ENCODE results near the gene ATAT1.

Gene ATAT1

GRCh38 chr6:30601815-30602641, 24.6 kb upstream of the ATAT1 start:
- Mint-ChIP-seq H3K27me3 (ENCODE audit: low read depth) (no peaks in the 10 kb centered on the region), H3K36me3 (ENCODE audit: low read depth) (peaks cover 66% of the 10 kb centered on the region), H3K4me3 (no peak overlapping the region), H3K4me1 (ENCODE audit: low read depth) (peaks cover 5% of the 10 kb centered on the region), H3K27ac (peak overlapping the region; percentile 29), H3K9me3 (no peaks in the 10 kb centered on the region)
- no peak for DNase-seq (ENCODE audit: low spot score)

GRCh38 chr6:30603961-30604360, 22.7 kb upstream of the ATAT1 start:
- H3K27ac Mint-ChIP-seq = no peak overlapping the region
- H3K4me3 Mint-ChIP-seq = no peak overlapping the region
- peaks cover 14% of the 10 kb centered on the region for H3K4me1 Mint-ChIP-seq (ENCODE audit: low read depth)
- peaks cover 77% of the 10 kb centered on the region for H3K36me3 Mint-ChIP-seq (ENCODE audit: low read depth)
- DNase-seq (ENCODE audit: low spot score) = no peak
- no peaks in the 10 kb centered on the region for H3K9me3 Mint-ChIP-seq
- no peaks in the 10 kb centered on the region for H3K27me3 Mint-ChIP-seq (ENCODE audit: low read depth)

GRCh38 chr6:30610065-30610464, 16.6 kb upstream of the ATAT1 start:
- peaks cover 49% of the 10 kb centered on the region for H3K4me1 Mint-ChIP-seq (ENCODE audit: low read depth)
- peaks cover 80% of the 10 kb centered on the region for H3K36me3 Mint-ChIP-seq (ENCODE audit: low read depth)
- no peak overlapping the region for H3K4me3 Mint-ChIP-seq
- peak overlapping the region; percentile 45 for H3K27ac Mint-ChIP-seq
- no peaks in the 10 kb centered on the region for H3K27me3 Mint-ChIP-seq (ENCODE audit: low read depth)
- DNase-seq (ENCODE audit: low spot score) = no peak
- no peaks in the 10 kb centered on the region for H3K9me3 Mint-ChIP-seq

GRCh38 chr6:30611150-30611855, 15.4 kb upstream of the ATAT1 start:
- Mint-ChIP-seq H3K4me3 (no peak overlapping the region), H3K9me3 (no peaks in the 10 kb centered on the region), H3K36me3 (ENCODE audit: low read depth) (peaks cover 82% of the 10 kb centered on the region), H3K27me3 (ENCODE audit: low read depth) (no peaks in the 10 kb centered on the region), H3K4me1 (ENCODE audit: low read depth) (peaks cover 49% of the 10 kb centered on the region), H3K27ac (peak overlapping the region; percentile 46)
- DNase-seq (ENCODE audit: low spot score) = no peak

- H3K4me1 Mint-ChIP-seq (ENCODE audit: low read depth) = peaks cover 46% of the 10 kb centered on the region
- peaks cover 82% of the 10 kb centered on the region for H3K36me3 Mint-ChIP-seq (ENCODE audit: low read depth)
- DNase-seq (ENCODE audit: low spot score) = no peak
- peak overlapping the region; percentile 46 for H3K27ac Mint-ChIP-seq
- no peaks in the 10 kb centered on the region for H3K27me3 Mint-ChIP-seq (ENCODE audit: low read depth)
- no peaks in the 10 kb centered on the region for H3K9me3 Mint-ChIP-seq
- no peak overlapping the region for H3K4me3 Mint-ChIP-seq
Measured at GRCh38 chr6:30611856-30612194, 14.8 kb upstream of the ATAT1 start.

GRCh38 chr6:30612213-30612612, 14.5 kb upstream of the ATAT1 start:
- Mint-ChIP-seq H3K27me3 (ENCODE audit: low read depth) (peaks cover 2% of the 10 kb centered on the region), H3K36me3 (ENCODE audit: low read depth) (peaks cover 83% of the 10 kb centered on the region), H3K27ac (no peak overlapping the region), H3K4me1 (ENCODE audit: low read depth) (peaks cover 46% of the 10 kb centered on the region), H3K9me3 (no peaks in the 10 kb centered on the region), H3K4me3 (peak overlapping the region; percentile 2)
- DNase-seq (ENCODE audit: low spot score) = no peak

- no peak for DNase-seq (ENCODE audit: low spot score)
- Mint-ChIP-seq H3K9me3 (no peaks in the 10 kb centered on the region), H3K27ac (peak overlapping the region; percentile 97), H3K27me3 (ENCODE audit: low read depth) (peaks cover 5% of the 10 kb centered on the region), H3K36me3 (ENCODE audit: low read depth) (peaks cover 78% of the 10 kb centered on the region), H3K4me3 (peak overlapping the region; percentile 27), H3K4me1 (ENCODE audit: low read depth) (peaks cover 42% of the 10 kb centered on the region)
Measured at GRCh38 chr6:30612687-30613248, 13.9 kb upstream of the ATAT1 start.

- peak overlapping the region; percentile 91 for H3K4me3 Mint-ChIP-seq
Measured at GRCh38 chr6:30613251-30614043, 13.2 kb upstream of the ATAT1 start.

GRCh38 chr6:30614044-30614842, 12.4 kb upstream of the ATAT1 start:
- Mint-ChIP-seq H3K4me3 (peak overlapping the region; percentile 91), H3K9me3 (no peaks in the 10 kb centered on the region), H3K36me3 (ENCODE audit: low read depth) (peaks cover 66% of the 10 kb centered on the region), H3K27me3 (ENCODE audit: low read depth) (peaks cover 5% of the 10 kb centered on the region), H3K4me1 (ENCODE audit: low read depth) (peaks cover 41% of the 10 kb centered on the region), H3K27ac (peak overlapping the region; percentile 97)
- no peak for DNase-seq (ENCODE audit: low spot score)

More at GRCh38 chr6:30613251-30614043, 13.2 kb upstream of the ATAT1 start:
- Mint-ChIP-seq H3K36me3 (ENCODE audit: low read depth) (peaks cover 71% of the 10 kb centered on the region), H3K27me3 (ENCODE audit: low read depth) (peaks cover 5% of the 10 kb centered on the region), H3K9me3 (no peaks in the 10 kb centered on the region), H3K27ac (peak overlapping the region; percentile 97), H3K4me1 (ENCODE audit: low read depth) (peaks cover 42% of the 10 kb centered on the region)
- DNase-seq (ENCODE audit: low spot score) = no peak

- DNase-seq (ENCODE audit: low spot score) = peak; percentile 84
- Mint-ChIP-seq H3K36me3 (ENCODE audit: low read depth) (peaks cover 65% of the 10 kb centered on the region), H3K9me3 (no peaks in the 10 kb centered on the region), H3K27ac (peak overlapping the region; percentile 97), H3K4me1 (ENCODE audit: low read depth) (peaks cover 47% of the 10 kb centered on the region), H3K27me3 (ENCODE audit: low read depth) (peaks cover 5% of the 10 kb centered on the region), H3K4me3 (peak overlapping the region; percentile 91)
Measured at GRCh38 chr6:30614843-30615218, 11.8 kb upstream of the ATAT1 start.

GRCh38 chr6:30615219-30615957, 11.3 kb upstream of the ATAT1 start:
- Mint-ChIP-seq H3K27ac (peak overlapping the region; percentile 97), H3K36me3 (ENCODE audit: low read depth) (peaks cover 63% of the 10 kb centered on the region), H3K27me3 (ENCODE audit: low read depth) (peaks cover 5% of the 10 kb centered on the region), H3K4me1 (ENCODE audit: low read depth) (peaks cover 42% of the 10 kb centered on the region), H3K9me3 (no peaks in the 10 kb centered on the region), H3K4me3 (peak overlapping the region; percentile 91)
- no peak for DNase-seq (ENCODE audit: low spot score)

GRCh38 chr6:30615958-30616810, 10.5 kb upstream of the ATAT1 start:
- Mint-ChIP-seq H3K4me3 (peak overlapping the region; percentile 91), H3K27me3 (ENCODE audit: low read depth) (peaks cover 5% of the 10 kb centered on the region), H3K27ac (peak overlapping the region; percentile 97), H3K4me1 (ENCODE audit: low read depth) (peaks cover 39% of the 10 kb centered on the region), H3K36me3 (ENCODE audit: low read depth) (peaks cover 62% of the 10 kb centered on the region), H3K9me3 (no peaks in the 10 kb centered on the region)
- no peak for DNase-seq (ENCODE audit: low spot score)
